ENCODE data around the gene HSPA1L. TPM values are rescaled to one million over a fixed set of nuclear protein-coding genes. Genes with fewer than 3 reads are reported as not detected.

The HSPA1L gene
- total RNA-seq, 1 experiment from 2014 or later, result 1.2 TPM

- TF ChIP-seq SOX15 (CRISPR knock-in tag; IDR thresholded peaks at IDR 0.05), result no peak
- TF ChIP-seq EMX1 (CRISPR knock-in tag; IDR thresholded peaks at IDR 0.05), result no peak
- TF ChIP-seq HMGXB4 (CRISPR knock-in tag; IDR thresholded peaks at IDR 0.05), result no peak
- TF ChIP-seq TP53 (CRISPR knock-in tag; IDR thresholded peaks at IDR 0.05), result no peak
- no peak for TF ChIP-seq ATF6 (CRISPR knock-in tag; IDR thresholded peaks at IDR 0.05)
- peak; percentile 61; the same call in 1 of the 2 replicates for TF ChIP-seq ZNF416 (CRISPR knock-in tag; IDR thresholded peaks at IDR 0.05)
- TF ChIP-seq ZNF121 (CRISPR knock-in tag; IDR thresholded peaks at IDR 0.05), result no peak
- TF ChIP-seq ZBTB21 (CRISPR knock-in tag; IDR thresholded peaks at IDR 0.05; ENCODE audit: borderline replicate concordance), result no peak
- no peak for TF ChIP-seq KAT7 (CRISPR knock-in tag; IDR thresholded peaks at IDR 0.05; ENCODE audit: borderline replicate concordance)
- TF ChIP-seq CBFB (CRISPR knock-in tag; IDR thresholded peaks at IDR 0.05; ENCODE audit: low read depth), result no peak
- no peak for TF ChIP-seq SMAD4 (CRISPR knock-in tag; IDR thresholded peaks at IDR 0.05)
- TF ChIP-seq ZBTB43 (CRISPR knock-in tag; IDR thresholded peaks at IDR 0.05), result no peak
- TF ChIP-seq MXD4 (CRISPR knock-in tag; IDR thresholded peaks at IDR 0.05; ENCODE audit: borderline replicate concordance), result no peak
- TF ChIP-seq GRHL2 (CRISPR knock-in tag; IDR thresholded peaks at IDR 0.05; ENCODE audit: insufficient replicate concordance, severe bottlenecking), result no peak
- no peak for TF ChIP-seq ZNF138 (CRISPR knock-in tag; conservative IDR thresholded peaks at IDR 0.05)
- TF ChIP-seq ATF1 (CRISPR knock-in tag; IDR thresholded peaks at IDR 0.05), result no peak
- no peak; the same call in 1 of the 2 replicates for TF ChIP-seq MAX (CRISPR knock-in tag; IDR thresholded peaks at IDR 0.05)
- TF ChIP-seq OVOL2 (CRISPR knock-in tag; IDR thresholded peaks at IDR 0.05; ENCODE audit: borderline replicate concordance), result no peak
- TF ChIP-seq ERG (CRISPR knock-in tag; IDR thresholded peaks at IDR 0.05), result no peak
- TF ChIP-seq AFF4 (CRISPR knock-in tag; IDR thresholded peaks at IDR 0.05; ENCODE audit: borderline replicate concordance), result no peak
- TF ChIP-seq STAT6 (CRISPR knock-in tag; conservative IDR thresholded peaks at IDR 0.05; ENCODE audit: low read depth), result no peak
- TF ChIP-seq ZNF281 (CRISPR knock-in tag; IDR thresholded peaks at IDR 0.05), result no peak
Measured at GRCh38 chr6:31827286-31828079, 12.4 kb upstream of the HSPA1L start, which contains the start of gene HSPA1B (continued).
